GM19035 (cell line): Measurements from ENCODE around the gene MYADML2.

Source experiments
- ATAC-seq: cut with Tn5 transposase; IDR thresholded peaks from one replicate; pipeline ENCODE4 v1.9.1; 2021; ENCODE audit not compliant: unreplicated experiment

Gene MYADML2

DNA sequence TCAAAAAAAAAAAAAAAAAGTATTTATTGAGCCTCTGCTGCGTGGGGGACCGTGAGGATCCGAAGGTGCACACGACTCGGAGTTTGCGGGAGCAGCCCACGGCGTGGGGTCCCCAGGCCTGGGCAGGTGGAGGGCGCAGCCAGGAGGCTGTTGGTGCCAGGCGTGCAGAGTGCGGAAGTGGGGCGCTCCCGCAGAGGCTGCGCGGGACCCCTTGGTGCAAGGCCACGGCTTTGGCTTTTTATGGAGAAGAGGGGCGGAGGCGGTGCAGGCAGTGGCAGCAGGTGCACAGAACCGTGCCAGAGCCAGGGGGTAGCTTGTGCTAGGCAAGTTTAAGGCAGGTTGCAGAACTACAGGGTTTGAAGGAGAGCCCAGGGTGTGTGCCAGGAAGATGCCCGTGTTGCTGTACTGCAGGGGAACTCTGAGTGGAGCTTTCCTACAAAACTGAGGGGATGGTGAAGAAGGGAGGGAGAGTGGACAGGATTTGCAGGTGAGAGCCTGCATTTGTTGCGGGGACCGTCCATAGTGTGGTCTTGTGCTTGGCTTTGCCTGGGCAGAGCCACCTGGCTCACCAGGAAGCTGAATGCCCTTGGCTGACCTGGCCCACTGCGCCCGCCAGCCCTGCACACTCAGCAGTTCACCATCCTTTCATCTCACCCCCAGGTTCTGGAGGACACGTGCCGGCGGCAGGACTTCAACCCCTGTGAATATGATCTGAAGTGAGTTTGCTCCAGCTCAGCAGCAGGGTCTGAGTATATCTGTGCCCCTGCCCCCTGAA lies 31.7 kb upstream of the MYADML2 start:
- ATAC-seq = no peak

DNA sequence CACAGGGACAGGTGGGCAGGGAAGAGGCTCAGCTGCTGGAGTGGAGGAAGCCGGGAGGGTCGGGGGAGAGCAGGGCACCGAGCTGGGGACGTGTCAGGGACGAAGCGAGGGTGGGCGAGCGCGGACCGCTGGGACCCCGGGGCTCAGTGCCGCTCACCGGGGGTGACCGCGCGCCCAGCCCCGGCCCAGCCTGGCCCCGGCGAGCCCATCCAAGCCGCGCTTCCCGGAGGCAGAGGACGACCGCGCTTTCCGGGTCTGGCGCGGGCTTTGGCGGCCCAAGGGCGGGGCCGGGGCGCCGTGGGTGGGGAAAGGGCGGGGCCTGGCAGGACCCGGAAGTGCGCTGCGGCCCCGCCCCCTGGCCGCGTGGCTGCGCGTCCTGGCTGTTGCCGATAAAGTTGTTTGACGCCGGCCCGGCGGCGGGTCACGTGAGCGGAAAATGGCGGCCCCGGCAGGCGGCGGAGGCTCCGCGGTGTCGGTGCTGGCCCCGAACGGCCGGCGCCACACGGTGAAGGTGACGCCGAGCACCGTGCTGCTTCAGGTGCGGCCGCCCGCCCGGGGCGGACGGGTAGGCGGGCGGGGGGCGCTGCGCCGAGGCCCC lies 30.3 kb upstream of the MYADML2 start, which contains the start of gene ASPSCR1:
Gene ASPSCR1 (plus strand): TSS at position 419 of the 598 bp plus-strand sequence. CDS start 18 bp downstream, at position 437.
- peak; percentile 84 for ATAC-seq

DNA sequence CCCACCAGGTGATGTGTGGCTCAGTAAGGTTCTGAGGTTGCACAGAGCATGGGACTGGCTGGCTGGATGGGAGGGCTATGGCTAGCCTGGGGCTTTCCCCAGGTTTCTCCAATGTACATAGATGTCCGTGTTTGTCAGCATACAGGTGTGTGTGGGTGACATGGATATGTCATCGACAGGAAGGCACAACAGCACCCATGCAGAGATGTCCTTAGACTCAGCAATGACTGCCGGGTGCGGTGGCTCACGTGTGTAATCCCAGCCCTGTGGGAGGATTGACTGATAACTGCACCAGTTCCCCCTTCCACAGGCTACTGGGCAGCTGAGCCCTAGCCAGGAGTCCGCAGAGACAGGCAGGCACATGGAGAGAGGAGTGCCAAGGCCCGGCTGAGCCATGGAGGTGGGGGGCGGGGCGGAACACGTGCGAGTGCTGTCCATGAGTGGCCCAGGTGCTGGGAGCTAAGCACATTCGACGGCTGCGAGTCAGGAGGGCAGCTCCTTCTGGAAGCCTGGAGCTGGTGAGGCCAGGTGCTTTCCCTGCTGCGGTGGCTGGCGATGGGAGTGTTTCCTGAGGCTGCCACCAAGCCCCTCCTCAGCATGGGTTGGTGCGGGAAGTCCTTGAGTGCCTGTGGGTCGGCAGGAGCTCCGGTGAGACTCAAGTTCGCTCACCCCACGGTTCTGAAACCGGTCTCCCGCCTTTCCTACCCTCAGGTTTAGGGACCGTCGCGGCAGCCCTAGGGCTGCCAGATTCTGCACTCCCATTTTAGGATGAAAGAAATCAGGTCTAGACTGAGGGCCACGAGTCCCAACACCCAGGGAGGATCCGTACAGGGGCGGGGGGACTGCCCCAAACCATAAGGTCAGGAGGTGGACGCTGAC lies 29.5 kb upstream of the MYADML2 start:
- peak; percentile 15 for ATAC-seq

DNA sequence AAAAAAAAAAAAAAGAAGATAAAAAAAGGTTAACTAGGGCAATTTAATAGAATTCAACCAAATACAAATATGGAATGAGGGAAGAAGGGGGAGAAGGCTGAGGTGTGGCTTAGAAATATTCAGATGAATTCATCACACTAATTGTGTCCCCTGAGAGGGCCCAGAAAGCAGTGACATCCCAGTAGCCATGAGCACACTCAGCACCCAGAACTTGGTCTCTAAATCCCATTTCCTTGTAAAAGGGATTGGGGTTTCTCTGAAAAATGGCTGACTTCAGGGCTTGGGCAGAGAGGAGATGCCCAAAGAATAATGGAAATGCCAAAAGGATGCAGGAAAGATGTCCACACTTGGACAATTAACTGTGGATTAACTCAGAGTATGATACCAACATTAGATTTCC lies 26.4 kb upstream of the MYADML2 start:
- ATAC-seq = no peak

DNA sequence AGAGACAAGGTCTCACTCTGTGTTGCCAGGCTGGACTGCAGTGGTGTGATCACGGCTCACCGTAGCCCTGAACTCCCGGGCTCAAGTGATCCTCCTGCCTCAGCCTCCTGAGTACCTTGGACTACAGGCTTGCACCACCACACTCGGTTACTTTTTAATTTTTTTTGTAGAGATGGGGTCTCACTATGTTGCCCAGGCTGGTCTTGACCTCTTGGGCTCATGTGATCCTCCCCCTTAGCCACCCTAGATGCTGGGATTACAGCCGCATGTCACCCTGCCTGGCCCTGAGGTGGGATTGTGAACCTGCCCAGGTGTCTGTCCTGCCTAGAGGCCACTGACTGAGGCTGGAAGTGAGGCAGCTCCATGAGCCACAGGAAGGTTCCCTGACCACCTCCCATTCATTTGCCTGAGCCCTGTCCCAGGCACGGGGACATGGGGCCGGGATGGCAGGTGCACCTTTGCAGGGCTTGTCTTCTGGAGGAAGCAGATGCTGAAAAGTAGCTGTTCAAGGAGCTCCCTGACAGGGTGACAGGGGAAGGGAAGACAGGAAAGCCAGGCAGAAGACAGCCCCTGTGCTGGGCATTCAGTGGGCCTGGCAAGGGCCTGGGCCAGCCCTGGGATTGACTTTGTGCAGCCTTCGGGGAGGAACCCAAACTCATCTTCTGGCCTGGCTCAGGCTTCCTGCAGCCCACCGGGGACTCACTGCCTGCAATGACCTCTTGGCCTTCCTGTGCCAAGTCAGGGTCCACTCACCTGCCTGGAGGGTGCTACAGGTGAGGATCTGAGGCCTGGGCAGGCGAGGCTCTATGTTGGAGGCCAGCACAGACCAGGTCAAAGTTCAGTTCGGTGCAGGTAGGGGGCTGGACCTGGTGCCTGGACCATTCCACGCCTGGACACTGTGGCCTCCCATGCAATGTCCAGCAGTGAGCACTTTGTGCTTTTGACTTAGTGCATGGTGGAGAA lies 22.1 kb upstream of the MYADML2 start:
- no peak for ATAC-seq

DNA sequence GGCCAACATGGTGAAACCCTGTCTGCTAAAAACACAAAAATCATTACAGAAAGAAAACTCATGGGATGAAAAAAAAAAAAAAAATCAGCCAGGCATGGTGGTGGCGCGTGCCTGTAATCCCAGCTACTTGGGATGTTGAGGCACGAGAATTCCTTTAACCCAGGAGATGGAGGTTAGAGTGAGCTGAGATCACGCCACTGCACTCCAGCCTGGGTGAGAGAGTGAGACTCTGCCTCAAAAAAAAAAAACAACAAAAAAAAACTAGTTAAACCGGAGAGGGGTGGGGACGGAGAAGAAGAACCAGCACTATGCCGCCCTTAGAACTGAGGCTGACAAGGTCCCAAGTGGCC lies 21.3 kb upstream of the MYADML2 start:
- no peak for ATAC-seq

DNA sequence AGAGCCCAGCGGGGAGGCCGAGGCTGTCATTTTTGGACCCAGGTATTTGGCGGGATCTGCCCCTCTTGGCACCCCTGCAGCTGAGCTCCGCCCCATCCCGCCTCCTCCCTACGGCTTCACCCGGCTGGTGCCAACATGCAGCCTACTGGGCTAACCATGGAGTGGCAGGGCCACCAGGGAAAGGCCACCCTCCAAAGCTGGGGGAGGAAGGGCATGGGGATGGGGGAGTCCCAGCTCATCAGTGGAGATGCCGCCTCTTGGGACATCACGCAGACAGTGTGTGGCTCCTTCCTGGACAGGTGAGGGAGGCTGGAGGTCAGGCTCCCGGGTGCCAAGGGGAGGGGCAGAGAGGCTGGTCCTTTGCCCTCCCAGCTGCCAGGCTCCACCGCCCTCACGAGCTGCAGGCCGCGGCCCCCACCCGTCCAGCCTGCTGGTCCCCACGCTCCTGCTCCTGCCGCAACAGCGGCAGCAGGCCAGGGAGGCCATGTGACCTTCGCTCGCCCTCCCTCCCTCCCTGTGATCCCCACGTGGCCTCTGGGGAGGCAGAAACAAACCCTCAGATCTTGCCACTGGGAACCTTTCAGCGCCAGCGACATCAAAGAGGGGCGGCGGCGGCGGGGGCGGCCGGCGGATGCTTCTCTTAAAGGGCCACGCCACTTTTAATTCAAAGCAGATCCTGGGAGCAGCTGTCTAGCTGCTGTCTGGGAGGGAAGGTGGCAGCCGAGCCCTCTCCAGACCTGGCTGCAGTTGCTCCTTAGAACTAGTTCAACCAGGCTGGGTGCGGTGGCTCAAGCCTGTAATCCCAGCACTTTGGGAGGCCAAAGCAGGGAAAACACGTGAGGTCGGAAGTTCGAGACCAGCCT lies 20.7 kb upstream of the MYADML2 start:
- peak; percentile 60 for ATAC-seq

DNA sequence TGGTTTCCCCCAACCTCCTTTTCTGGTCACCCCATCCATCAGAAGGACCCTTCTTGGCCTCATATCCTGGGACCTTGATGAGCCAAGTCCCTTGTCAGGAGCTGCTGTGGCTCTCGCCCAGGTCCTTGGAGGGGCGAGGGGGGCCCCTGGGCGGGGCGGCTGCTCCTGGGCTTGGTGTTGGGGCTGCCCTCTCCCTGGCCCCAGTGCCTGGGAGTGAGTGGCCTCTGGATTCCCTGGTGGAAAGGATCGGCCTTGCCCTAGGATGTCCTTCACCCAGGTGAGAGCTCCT lies 20.2 kb upstream of the MYADML2 start:
- ATAC-seq = no peak

DNA sequence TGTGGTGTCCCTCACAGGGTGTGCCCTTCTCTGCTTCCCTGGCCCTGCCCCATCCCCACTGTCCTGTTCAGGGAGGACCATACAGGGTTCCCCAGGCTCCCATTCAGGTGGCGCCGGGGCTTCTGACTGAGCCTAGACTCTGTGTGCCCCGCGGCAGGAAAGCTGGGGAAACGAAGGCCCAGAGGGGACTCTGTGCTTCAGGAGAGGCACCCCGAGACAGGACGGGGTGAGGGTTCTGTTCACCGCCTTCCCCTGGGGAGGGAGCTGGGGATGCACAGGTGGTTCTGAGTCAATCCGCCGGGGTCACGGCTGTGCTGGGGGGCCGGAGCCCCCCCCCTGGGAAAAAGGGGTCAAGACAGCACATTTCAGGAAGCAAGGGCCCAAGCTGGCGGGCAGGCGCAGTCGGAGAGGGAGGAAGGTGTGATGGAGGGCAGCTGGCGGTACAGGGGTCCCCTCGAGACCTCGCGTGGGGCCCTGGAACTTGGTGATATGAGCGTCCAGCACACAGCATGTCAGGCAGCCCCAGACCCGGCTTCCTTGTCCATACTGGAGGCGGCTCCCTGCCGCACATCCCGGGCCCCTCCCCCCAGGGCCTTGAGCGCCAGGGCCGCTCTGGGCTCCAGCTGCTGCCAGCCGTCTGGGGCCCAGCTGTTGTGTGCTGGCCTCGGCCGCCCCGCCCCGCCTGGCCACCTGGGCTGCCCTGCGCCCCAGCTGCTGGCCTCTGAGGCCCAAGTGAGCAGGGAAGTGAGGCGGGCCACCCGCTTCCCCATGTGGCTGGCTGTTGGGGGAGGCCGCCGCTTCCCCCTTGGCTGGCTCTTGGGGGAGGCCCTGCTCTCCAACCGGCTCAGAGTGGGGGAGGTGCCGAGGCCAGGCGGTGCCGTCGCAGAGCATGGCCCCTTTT lies 19.6 kb upstream of the MYADML2 start:
- no peak for ATAC-seq

DNA sequence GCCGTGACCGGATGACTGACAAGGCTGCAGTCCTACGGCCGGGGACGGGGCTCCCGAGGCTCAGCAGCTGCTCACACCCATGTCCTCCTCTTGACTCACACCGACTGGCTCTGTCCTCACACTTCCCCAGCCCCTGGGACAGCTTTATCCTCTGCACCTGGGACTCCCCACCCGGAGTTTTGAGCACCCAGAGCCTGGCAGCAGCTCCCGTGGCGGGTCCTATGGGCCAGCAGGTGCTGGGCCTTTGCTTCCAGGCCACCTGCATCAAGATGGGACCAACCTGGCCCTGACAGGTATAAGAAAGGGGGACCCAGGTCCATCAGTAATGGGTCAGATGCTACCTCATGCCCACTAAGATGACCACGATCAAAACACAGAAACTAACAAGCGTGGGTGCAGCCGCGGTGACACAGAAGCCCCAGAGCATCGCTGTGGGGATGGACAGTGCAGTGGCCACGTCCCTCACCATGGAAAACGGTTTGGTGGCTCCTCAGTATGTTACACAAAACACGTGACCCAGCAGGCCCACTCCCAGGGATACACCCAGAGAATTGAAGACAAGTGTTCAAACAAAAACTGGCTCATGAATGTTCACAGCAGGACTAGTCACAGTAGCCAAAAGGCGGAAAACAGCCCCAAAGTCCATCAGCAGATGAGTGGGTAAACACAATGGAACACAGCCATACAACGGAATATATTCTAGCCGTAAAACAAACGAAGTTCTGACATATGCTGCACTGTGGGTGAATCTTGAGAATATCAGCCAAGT lies 17.2 kb upstream of the MYADML2 start:
- ATAC-seq = no peak

DNA sequence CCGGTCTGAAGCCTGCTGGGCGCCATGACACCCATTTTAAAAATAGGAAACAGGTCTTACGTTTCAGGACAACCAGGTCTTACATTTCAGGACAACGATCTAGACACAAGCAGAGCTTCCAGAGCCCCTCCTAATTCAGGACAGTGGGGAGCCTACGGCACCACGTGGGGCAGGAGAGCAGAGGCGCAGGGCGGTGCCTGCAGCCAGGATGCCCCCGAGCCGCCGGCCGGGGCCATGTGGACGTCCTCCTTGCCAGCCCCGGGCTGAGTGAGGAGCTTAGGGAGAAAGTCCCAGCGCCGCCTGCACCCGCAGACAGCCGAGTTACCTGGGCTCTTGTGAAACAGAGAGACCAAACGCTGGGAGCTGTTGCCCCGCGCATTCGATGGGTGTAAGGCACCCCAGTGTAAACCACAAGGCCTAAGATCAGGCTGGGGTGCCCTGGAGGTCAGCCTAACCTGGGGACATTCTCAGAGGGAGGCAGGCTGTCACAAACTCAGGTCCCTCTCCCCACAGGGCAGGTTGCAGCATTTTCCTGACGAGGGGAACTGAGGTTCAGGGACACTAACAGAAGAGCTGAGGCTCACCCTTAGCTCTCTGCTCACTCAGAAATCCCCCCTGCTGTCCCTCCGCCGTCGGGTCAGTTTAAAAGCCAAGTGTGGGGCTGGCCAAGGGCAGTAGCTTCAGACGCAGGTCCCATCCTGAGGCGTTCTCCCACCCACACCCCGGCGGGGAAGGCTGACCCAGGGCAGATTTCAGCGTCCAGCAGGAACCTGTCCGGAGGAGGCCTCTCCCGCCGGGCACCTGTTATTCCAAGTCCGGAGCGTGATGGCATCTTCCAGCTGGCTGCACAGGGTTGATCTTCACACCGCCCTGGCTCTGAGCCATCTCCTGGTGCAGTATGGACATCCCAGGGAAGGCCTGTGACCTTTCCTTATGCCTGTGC lies 15.7 kb upstream of the MYADML2 start:
- ATAC-seq = no peak

DNA sequence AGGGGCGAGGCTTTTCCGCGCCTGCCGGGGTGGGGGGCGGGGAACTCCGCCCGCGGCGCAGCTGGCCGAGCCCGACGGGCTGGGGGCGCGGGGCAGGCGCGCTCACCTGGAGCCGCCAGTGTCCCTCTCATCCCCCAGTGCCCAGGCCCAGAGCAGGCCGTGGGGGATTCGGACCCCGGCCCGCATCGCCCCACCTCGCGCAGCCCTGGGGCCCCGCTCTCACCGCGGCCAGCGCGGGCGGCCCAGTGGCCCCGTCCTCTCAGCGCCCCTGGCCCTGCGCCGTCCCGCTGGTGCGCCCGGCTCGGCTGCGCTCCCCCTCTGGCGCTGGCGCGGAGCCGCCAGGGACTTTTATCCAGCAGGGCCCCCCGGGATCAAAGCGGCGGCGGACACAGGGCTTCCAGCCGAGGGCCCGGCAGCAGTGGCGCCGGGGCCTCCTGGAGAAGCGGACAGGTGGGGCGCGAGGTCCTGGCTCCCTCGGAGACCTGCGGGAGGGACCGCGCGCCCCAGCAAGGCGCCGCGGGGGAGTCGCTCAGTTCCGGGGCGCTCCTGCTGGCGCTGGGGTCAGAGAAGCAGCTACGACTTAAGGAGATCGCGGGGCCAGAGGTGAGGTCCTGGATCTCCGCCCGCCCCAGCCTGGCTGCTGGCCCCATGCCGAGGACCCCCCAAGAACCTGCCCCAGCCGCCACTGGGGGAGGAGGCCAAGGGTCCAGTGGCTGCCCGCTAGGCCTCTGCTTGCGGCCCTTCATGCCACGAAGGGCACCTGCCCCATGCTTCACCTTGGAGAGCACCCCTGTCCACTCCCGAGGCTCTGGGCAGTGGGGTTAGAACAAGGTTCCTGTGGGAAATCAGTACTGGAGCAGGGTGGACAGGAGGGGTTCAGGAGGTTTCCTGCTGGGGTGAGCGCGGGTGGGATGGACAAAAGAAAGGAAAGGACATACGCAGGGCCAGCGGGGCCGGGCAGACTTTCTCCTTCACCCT lies 14.8 kb upstream of the MYADML2 start:
- no peak for ATAC-seq

DNA sequence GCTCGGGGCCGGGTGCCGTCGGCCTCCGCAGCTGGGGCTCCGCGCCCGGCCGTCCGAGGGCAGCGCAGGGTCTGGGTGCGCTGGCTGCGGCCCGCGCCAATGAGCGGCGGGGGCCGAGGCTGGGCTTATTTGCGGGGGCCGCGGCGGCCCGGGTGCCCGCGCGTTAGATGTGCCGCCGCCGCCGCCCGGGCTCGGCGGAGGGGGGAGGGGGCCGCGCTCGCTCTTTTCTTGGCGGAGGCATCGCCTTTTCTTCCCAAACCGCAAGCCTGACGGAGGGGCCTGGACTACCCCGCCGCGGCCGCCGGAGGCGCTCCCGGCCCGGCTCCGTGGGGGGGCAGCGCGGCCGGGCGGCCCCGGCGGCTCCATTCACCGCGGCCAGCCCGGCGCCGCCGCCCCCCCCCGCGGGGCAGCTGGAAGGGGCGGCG lies 14.1 kb upstream of the MYADML2 start, which contains the start of gene NOTUM:
Gene NOTUM (minus strand): TSS at position 101 of the 425 bp plus-strand sequence. CDS start 278 bp downstream, outside the sequence.
- no peak for ATAC-seq

DNA sequence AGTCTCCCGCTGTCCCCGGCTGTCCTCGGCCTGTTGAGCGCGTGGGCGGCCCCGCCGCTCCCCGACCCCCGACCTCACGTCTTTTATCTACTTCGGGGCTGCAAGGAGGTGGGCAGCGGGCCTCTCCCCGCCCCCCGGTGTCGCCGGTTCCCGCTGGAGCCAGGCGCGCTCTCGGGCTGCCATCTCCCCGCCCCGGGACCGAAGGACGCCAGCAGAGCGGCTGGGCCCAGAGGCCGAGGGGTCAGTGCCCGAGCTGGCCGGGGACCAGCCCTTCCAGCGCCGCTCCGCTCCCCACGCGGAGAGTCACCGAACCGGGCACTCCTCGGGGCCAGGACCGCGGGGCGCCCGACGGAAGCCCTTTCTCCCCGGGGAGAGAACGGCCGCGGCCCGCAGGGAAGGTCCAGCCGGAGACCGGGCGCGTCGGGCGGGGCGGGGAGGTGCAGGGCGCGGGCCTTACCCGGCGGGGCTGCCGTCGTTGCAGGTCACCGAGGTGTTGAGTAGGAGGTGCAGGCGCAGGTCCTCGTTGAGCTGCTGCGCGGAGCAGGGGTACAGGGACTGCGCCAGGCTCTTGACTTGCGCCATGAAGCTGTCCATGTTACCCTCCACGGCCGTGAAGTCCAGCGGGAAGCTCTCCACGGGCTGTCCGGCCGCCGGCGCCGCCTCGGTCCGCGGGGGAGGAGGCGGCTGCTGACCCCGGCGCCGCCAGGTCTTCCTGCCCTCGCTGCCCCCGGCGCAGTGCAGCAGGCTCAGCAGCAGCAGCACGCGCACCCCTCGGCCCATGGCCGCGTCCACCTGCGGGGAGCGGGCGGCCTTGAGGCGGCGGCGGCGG lies 13.3 kb upstream of the MYADML2 start:
- ATAC-seq = no peak
